Sigmoid colon (tissue), 7 donors: ENCODE data around the gene HAGH. TPM values are rescaled to one million over a fixed set of nuclear protein-coding genes. Genes with fewer than 3 reads are reported as not detected.
A peak's percentile ranks its signal among the peaks of the same experiment; 100 is the strongest.

Experiments
- DNase-seq: peaks from one replicate; pipeline ENCODE4 v3.0.0-alpha.2; 2019
- H3K27ac ChIP-seq, 4 donors: fragments of 200-600 bp; sonication (generic); one replicate each; pipeline ENCODE4 v1.5.1; 2016 to 2019; ENCODE audit warnings: mild to moderate bottlenecking in 1 of 4
- H3K27me3 ChIP-seq, 3 donors: fragments of 200-600 bp; sonication (generic); one replicate each; pipeline ENCODE4 v1.5.1; 2019; ENCODE audit warnings: mild to moderate bottlenecking in 1 of 3
- H3K36me3 ChIP-seq, 4 donors: fragments of 200-600 bp; sonication (generic); one replicate each; pipeline ENCODE4 v1.5.1; 2016 to 2019
- H3K4me1 ChIP-seq, 4 donors: fragments of 200-600 bp; sonication (generic); one replicate each; pipeline ENCODE4 v1.5.1; 2017 to 2019
- H3K4me3 ChIP-seq, 4 donors: fragments of 200-600 bp; sonication (generic); one replicate each; pipeline ENCODE4 v1.5.1; 2017 to 2019; ENCODE audit warnings: mild to moderate bottlenecking in 2 of 4, moderate library complexity in 1 of 4
- H3K9me3 ChIP-seq, 4 donors: fragments of 200-600 bp in 3 of 4; sonication (generic) in 3 of 4; one replicate each; pipeline versions ENCODE4 v1.5.1 to v1.6.1; 2013 to 2019
- EP300 ChIP-seq, 4 donors: sonication (generic); formaldehyde crosslinking; IDR thresholded peaks; one replicate each; pipeline ENCODE4 v1.6.1; 2017; ENCODE audit warnings: antibody characterized with exemption in 4 of 4
- POLR2A ChIP-seq, 2 donors: fragments of 450-650 bp; IDR thresholded peaks; one replicate each; pipeline ENCODE4 v1.6.1; 2016; ENCODE audit warnings: antibody characterized with exemption in 2 of 2, mild to moderate bottlenecking in 2 of 2, moderate library complexity in 2 of 2
- POLR2AphosphoS5 ChIP-seq, 4 donors: sonication (generic); formaldehyde crosslinking; IDR thresholded peaks; one replicate each; pipeline ENCODE4 v1.6.1; 2017; ENCODE audit warnings: antibody characterized with exemption in 4 of 4
- WGBS, 2 donors: extraction: QIAGEN DNeasy Blood & Tissue Kit; methylation state at CpG; one replicate each; pipeline ENCODE4 v1.1.7; 2013; 5-methylcytosine and 5-hydroxymethylcytosine counted together
- intact Hi-C: fragments of 100-400 bp; cut with DNase I; formaldehyde crosslinking; loops from one replicate; pipeline ENCODE4 v1.15.1; 2023
- polyA plus RNA-seq, 3 donors: library from polyadenylated mRNA; stranded (reverse); fragments of 200-250 nt; gene quantifications; one replicate each; pipeline ENCODE4 v1.2.3, GENCODE V29; 2013
- total RNA-seq, 4 donors: library from RNA; depleted of rRNA; stranded (reverse); fragments of >200 nt; gene quantifications; one replicate each; pipeline ENCODE4 v1.1.0, GENCODE V29; 2016
- TF ChIP-seq, protein P1 (sequence below), 4 experiments: fragments of 450-650 bp in 3 of 4; fragments of 200-600 bp in 1 of 4; IDR thresholded peaks; one replicate each; pipeline ENCODE4 v1.5.1; 2016 to 2019; ENCODE audit warnings: antibody characterized with exemption in 4 of 4, mild to moderate bottlenecking in 3 of 4, moderate library complexity in 2 of 4
- donor health status: healthy with polysubstance abuse.
- donor health status: Bipolar disorder and iron deficiency.
- donor health status: healthy.

Gene HAGH
- total and polyA plus RNA-seq, 7 donors, result 54.1 to 163 (median 86.9) TPM

- H3K36me3 ChIP-seq, result no peaks in the 10 kb centered on the region
- peaks cover 0 to 29% (median 4%) of the 10 kb centered on the region in 3 donors for H3K27me3 ChIP-seq
- no peaks in the 10 kb centered on the region for H3K4me1 ChIP-seq
- no peak for DNase-seq
- no peak for TF ChIP-seq EP300 (IDR thresholded peaks at IDR 0.05)
- no peaks in the 10 kb centered on the region for H3K9me3 ChIP-seq
- WGBS, 2 donors, result 72% methylated on average over 6 of the region's 6 CpGs
- intact Hi-C loops, result no loop called here
- H3K27ac ChIP-seq, result no peak overlapping the region
- H3K4me3 ChIP-seq, result no peak overlapping the region
Measured at GRCh38 chr16:1865902-1866690, 39.5 kb upstream of the HAGH start.

DNA sequence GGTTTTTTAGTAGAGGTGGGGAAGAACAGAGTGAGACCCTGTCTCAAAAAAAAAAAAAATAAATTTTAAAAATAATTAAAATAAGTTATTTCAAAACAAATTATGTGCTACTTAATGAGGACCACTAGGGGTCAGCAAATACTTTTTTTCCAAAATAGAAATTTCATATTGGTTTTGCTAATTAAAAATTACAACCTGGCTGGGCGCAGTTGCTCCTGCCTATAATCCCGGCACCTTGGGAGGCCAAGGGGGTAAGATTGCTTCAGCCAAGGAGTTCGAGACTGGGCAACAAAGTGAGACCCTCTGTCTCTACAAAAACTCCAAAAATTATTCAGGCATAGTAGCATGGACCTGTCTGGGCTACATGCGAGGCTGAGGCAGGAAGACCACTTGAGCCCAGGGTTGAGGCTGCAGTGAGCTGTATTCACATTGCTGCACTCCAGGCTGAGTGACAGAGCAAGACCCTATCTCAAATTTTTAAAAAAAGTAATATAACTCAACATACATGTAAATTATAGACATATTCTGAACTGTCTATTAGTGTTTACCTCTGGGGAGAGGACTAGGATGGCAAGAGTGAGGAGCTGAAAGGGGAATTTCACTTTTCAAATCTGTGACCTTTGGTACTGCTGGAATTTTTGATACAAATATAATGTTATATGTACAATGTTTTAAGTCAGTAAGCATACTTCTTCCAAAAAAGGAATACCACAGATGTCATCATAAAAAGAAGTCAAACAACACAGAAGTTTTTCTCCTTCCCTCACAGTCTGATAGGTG, 37.2 kb upstream of the HAGH start:
- H3K27ac ChIP-seq, result no peak overlapping the region
- TF ChIP-seq POLR2AphosphoS5 (IDR thresholded peaks at IDR 0.05) (no peak), POLR2A (IDR thresholded peaks at IDR 0.05) (no peak)
- TF ChIP-seq, protein P1, sequence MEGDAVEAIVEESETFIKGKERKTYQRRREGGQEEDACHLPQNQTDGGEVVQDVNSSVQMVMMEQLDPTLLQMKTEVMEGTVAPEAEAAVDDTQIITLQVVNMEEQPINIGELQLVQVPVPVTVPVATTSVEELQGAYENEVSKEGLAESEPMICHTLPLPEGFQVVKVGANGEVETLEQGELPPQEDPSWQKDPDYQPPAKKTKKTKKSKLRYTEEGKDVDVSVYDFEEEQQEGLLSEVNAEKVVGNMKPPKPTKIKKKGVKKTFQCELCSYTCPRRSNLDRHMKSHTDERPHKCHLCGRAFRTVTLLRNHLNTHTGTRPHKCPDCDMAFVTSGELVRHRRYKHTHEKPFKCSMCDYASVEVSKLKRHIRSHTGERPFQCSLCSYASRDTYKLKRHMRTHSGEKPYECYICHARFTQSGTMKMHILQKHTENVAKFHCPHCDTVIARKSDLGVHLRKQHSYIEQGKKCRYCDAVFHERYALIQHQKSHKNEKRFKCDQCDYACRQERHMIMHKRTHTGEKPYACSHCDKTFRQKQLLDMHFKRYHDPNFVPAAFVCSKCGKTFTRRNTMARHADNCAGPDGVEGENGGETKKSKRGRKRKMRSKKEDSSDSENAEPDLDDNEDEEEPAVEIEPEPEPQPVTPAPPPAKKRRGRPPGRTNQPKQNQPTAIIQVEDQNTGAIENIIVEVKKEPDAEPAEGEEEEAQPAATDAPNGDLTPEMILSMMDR (IDR thresholded peaks at IDR 0.05), result peak in 3 of 4 experiments; percentile 21 to 65 (median 47)
- no peaks in the 10 kb centered on the region for H3K4me1 ChIP-seq
- H3K36me3 ChIP-seq, result no peaks in the 10 kb centered on the region
- peaks cover 6 to 43% (median 16%) of the 10 kb centered on the region in 3 donors for H3K27me3 ChIP-seq
- intact Hi-C loops, result loop anchor here (1.0 kb wide), 1 partner anchor 66 kb away; no protein-coding TSS in a partner anchor
- DNase-seq, result no peak
- no peak overlapping the region for H3K4me3 ChIP-seq
- WGBS, 2 donors, result 17 to 18% methylated on average over 4 of the region's 4 CpGs
- H3K9me3 ChIP-seq, result no peaks in the 10 kb centered on the region

DNA sequence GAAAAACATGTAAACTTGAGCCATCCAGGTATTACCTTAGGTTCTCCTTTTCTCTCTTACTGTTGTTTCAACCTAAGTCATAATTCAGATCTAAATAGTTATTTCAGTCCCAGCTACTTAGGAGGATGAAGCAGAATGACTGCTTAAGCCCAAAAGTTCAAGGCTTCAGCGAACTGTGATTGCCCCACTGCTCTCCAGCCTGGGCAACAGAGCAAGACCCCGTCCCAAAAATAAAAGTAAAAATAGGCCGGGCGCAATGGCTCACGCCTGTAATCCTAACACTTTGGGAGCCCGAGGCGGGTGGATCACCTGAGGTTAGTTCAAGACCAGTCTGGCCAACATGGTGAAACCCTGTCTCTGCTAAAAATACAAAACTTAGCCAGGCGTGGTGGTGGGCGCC, 35.8 kb upstream of the HAGH start:
- no peaks in the 10 kb centered on the region for H3K4me1 ChIP-seq
- H3K27me3 ChIP-seq, result peaks cover 6 to 54% (median 28%) of the 10 kb centered on the region in 3 donors
- H3K36me3 ChIP-seq, result no peaks in the 10 kb centered on the region
- intact Hi-C loops, result no loop called here
- no peak overlapping the region for H3K27ac ChIP-seq
- no peak overlapping the region for H3K4me3 ChIP-seq
- no peaks in the 10 kb centered on the region for H3K9me3 ChIP-seq
- no peak for DNase-seq
- TF ChIP-seq, protein P1 (IDR thresholded peaks at IDR 0.05), result no peak
- no peak for TF ChIP-seq POLR2A (IDR thresholded peaks at IDR 0.05)
- no peak for TF ChIP-seq POLR2AphosphoS5 (IDR thresholded peaks at IDR 0.05)
- TF ChIP-seq EP300 (IDR thresholded peaks at IDR 0.05), result no peak
- WGBS, 2 donors, result 88 to 93% methylated on average over 9 of the region's 9 CpGs

GRCh38 chr16:1861730-1862129, 35.1 kb upstream of the HAGH start:
- Histone ChIP-seq H3K27ac (no peak overlapping the region), H3K36me3 (no peaks in the 10 kb centered on the region), H3K9me3 (no peaks in the 10 kb centered on the region), H3K27me3 (peaks cover 6 to 61% (median 35%) of the 10 kb centered on the region in 3 donors), H3K4me1 (no peaks in the 10 kb centered on the region), H3K4me3 (no peak overlapping the region)
- 78 to 83% methylated on average over 5 of the region's 5 CpGs for WGBS, 2 donors
- DNase-seq, result no peak
- no peak for TF ChIP-seq EP300 (IDR thresholded peaks at IDR 0.05)
- no peak for TF ChIP-seq POLR2AphosphoS5 (IDR thresholded peaks at IDR 0.05)
- no peak for TF ChIP-seq POLR2A (IDR thresholded peaks at IDR 0.05)
- TF ChIP-seq, protein P1 (IDR thresholded peaks at IDR 0.05), result no peak
- intact Hi-C loops, result no loop called here

GRCh38 chr16:1859650-1860049, 33.0 kb upstream of the HAGH start:
- no peak overlapping the region for H3K27ac ChIP-seq
- H3K27me3 ChIP-seq, result peaks cover 6 to 55% (median 32%) of the 10 kb centered on the region in 3 donors
- intact Hi-C loops, result no loop called here
- 6 to 27% methylated on average over 8 of the region's 8 CpGs for WGBS, 2 donors
- no peaks in the 10 kb centered on the region for H3K36me3 ChIP-seq
- H3K4me1 ChIP-seq, result no peaks in the 10 kb centered on the region
- no peak overlapping the region for H3K4me3 ChIP-seq
- TF ChIP-seq EP300 (IDR thresholded peaks at IDR 0.05) (no peak), POLR2A (IDR thresholded peaks at IDR 0.05) (no peak)
- TF ChIP-seq, protein P1 (IDR thresholded peaks at IDR 0.05), result no peak
- DNase-seq, result no peak
- no peaks in the 10 kb centered on the region for H3K9me3 ChIP-seq
